Activated T-cell treated with anti-CD3 and anti-CD28 coated beads, Interleukin-2, amount 50 U/mL, for 24 hours (primary cell): ENCODE results near the gene KCNJ6.
"Not testable (repeated sequence)": the region's sequence is repeated elsewhere in the genome, so short reads cannot be mapped to it uniquely, and the experiment has no call there.

Experiments used
- DNase-seq: peaks from one replicate; pipeline ENCODE4 v3.0.0-alpha.2; 2020
- H3K27ac Mint-ChIP-seq: 2 replicates; pipeline ENCODE4 v1.8.0; 2020; ENCODE audit warnings: mild to moderate bottlenecking, mixed read lengths
- H3K27me3 Mint-ChIP-seq: 2 replicates; pipeline ENCODE4 v1.8.0; 2020; ENCODE audit warnings: mixed read lengths
- H3K36me3 Mint-ChIP-seq: 2 replicates; pipeline ENCODE4 v1.8.0; 2020; ENCODE audit warnings: low read depth, mixed read lengths
- H3K4me1 Mint-ChIP-seq: 2 replicates; pipeline ENCODE4 v1.8.0; 2020; ENCODE audit warnings: low read depth, mixed read lengths
- H3K4me3 Mint-ChIP-seq: 2 replicates; pipeline ENCODE4 v1.8.0; 2020; ENCODE audit warnings: mild to moderate bottlenecking, moderate library complexity, mixed read lengths
- H3K9me3 Mint-ChIP-seq: 2 replicates; pipeline ENCODE4 v1.8.0; 2020; ENCODE audit warnings: mixed read lengths

The KCNJ6 gene

DNA sequence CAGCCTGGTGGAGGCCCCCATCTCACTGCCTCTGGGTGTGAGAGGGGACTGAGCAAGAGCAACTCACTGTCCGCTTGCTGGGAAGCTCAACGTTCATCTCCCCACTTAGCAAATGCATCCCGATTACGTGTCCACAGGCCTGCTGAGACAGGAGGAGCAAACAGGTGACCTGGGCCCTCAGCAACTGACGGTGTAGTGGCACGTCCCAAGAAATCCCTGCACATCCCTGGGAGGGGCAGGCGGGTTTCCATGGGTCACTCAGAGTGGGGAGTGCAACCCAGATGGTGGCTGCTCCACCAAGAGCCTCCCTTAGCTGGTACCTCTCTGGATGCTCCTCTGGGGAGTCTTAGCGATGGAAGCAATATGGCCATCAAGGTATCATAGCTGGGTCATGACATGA lies 320.3 kb downstream of the KCNJ6 start:
- H3K9me3 Mint-ChIP-seq, result no peaks in the 10 kb centered on the region

DNA sequence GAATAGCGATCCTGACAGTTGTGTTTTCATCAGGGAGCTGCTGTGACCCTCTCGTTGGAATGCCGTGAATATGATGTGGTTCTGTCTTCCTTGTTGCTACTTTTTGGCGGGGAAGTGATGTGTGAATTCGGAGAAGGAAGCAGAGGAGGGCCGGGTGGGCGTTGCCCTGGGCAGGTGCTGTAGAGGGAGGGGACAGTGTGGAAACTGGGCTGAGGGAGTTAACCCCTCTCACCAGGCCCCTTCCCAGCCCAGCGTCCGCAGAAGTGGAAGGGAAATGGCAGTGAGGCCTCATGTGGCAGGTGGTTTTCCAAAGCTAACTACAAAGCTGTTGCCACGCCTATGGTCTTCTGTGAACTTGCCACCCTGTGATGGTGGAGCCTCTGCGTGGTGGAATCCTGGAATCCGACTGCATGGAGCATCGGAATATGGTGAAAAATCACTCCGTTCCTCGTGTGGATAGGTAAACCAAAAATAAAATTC lies 321.7 kb downstream of the KCNJ6 start:
- Mint-ChIP-seq H3K4me1 (no peaks in the 10 kb centered on the region), H3K27me3 (peaks cover 8% of the 10 kb centered on the region), H3K27ac (no peak overlapping the region), H3K4me3 (no peak overlapping the region), H3K36me3 (no peaks in the 10 kb centered on the region), H3K9me3 (no peaks in the 10 kb centered on the region)
- DNase-seq, result no peak

More for the DNA sequence above, 320.3 kb downstream of the KCNJ6 start:
- Mint-ChIP-seq H3K36me3 (no peaks in the 10 kb centered on the region), H3K4me3 (no peak overlapping the region), H3K27ac (no peak overlapping the region), H3K27me3 (peaks cover 8% of the 10 kb centered on the region), H3K4me1 (no peaks in the 10 kb centered on the region)
- no peak for DNase-seq

DNA sequence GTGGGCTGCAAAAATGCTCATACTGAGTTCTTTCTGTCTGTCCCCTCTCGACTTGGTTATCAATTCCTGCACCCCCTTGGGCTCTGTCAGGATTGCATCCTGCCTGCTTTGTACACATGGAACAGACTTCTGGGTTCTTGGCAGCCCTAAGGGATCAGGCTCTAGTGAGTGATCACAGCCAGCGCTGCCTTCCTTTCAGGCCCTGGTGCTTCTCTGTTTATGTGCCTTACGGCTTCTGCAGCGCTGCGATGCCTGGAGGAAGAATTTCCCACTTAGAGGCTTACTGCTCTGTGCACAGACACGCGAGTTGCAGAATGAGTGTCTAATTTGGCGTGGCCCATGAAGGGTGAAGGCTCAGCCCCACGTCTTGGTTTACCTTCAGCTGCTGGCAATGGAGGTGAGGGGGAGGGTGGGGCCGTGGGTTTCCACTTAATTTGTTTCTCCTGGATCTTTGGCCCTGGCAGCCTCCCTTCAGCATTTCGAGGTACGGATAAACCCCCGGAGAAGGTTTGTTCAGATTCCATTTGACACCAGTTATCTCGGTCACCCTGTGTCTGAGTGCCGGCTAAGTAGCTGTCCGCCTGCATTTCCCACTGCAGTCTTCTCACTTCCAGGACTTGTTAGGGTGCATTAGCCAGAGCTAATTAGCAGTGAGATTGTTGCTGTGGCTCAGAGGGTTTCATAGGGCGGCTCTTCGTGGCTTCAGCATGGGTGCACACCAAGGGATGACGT lies 322.4 kb downstream of the KCNJ6 start:
- H3K36me3 Mint-ChIP-seq, result no peaks in the 10 kb centered on the region
- no peaks in the 10 kb centered on the region for H3K9me3 Mint-ChIP-seq
- H3K27me3 Mint-ChIP-seq, result peaks cover 8% of the 10 kb centered on the region
- H3K4me1 Mint-ChIP-seq, result no peaks in the 10 kb centered on the region
- no peak for DNase-seq
- no peak overlapping the region for H3K4me3 Mint-ChIP-seq
- no peak overlapping the region for H3K27ac Mint-ChIP-seq

DNA sequence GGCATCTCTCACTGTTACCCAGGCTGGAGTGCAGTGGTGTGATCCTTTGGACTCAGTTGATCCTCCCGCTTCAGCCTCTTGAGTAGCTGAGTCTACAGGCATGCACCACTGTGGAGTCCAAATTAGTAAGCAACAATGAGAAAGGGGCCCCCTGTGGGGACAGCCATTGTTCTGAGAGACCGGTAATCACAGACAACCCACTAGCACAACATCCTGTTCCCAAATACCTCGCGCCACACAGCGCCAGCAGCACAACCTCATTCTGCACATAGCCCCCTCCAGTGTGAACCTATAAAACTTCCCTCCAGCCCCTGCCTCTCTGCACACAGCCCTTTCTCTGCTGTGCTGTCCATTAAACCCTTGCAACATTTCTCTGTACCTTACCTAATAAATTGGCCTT lies 323.2 kb downstream of the KCNJ6 start:
- Mint-ChIP-seq H3K4me1 (no peaks in the 10 kb centered on the region), H3K27me3 (peaks cover 1% of the 10 kb centered on the region), H3K4me3 (no peak overlapping the region), H3K9me3 (no peaks in the 10 kb centered on the region), H3K27ac (no peak overlapping the region), H3K36me3 (no peaks in the 10 kb centered on the region)
- no peak for DNase-seq

DNA sequence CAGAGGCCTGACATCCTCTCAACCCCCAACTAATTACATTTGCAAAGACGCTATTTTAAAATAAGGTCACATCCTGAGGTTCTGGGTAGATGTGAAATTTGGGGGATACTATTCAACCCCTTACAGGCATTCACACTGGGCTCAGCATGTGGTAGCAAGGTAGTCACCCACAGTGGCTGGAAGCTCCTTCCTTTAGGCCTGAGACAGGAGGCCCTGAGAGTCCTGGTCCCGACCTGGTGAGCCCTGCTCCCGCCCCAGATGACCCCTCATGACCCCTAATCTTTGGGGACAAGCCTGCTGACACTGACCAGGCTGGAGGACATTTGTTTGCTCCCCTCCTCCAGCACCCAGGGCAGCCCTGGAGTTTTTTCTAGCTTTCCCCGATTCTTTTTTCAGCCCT lies 323.8 kb downstream of the KCNJ6 start:
- no peaks in the 10 kb centered on the region for H3K27me3 Mint-ChIP-seq
- no peak for DNase-seq
- no peaks in the 10 kb centered on the region for H3K36me3 Mint-ChIP-seq
- no peaks in the 10 kb centered on the region for H3K9me3 Mint-ChIP-seq
- no peaks in the 10 kb centered on the region for H3K4me1 Mint-ChIP-seq
- H3K4me3 Mint-ChIP-seq, result no peak overlapping the region
- no peak overlapping the region for H3K27ac Mint-ChIP-seq

DNA sequence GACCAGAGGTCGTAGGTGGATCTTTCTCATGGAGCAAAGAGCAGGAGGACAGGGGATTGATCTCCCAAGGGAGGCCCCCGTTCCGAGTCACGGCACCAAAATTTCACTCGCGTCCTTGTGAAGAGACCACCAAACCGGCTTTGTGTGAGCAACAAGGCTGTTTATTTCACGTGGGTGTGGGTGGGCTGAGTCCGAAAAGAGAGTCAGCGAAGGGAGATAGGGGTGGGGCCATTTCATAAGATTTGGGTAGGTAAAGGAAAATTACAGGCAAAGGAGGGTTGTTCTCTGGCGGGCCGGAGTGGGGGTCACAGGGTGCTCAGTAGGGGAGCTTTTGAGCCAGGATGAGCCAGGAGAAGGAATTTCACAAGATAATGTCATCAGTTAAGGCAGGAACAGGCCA lies 324.3 kb downstream of the KCNJ6 start:
- not testable (repeated sequence) for DNase-seq, H3K4me1 Mint-ChIP-seq, H3K27me3 Mint-ChIP-seq, H3K4me3 Mint-ChIP-seq, H3K9me3 Mint-ChIP-seq, H3K36me3 Mint-ChIP-seq, H3K27ac Mint-ChIP-seq

DNA sequence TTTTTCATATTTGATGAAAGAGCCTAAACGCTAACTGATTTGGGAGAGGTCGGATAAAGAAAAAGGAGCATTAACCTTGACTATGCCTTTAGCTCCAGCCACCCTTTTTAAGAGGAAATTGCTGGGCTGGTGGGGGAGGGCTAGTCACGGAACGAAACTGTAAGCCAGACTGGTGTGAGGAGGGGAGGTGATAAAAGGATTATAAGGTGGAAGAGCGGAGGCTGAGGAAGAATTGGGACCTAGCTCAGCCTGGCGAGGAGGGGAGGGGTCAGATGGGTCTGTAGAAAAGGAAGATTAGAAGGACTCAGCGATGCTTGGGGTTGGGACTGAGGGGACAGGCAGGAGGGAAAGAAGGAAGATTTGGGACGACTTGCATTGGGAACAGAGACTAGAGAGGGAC lies 325.4 kb downstream of the KCNJ6 start:
- H3K4me3 Mint-ChIP-seq, DNase-seq, H3K4me1 Mint-ChIP-seq, H3K36me3 Mint-ChIP-seq, H3K9me3 Mint-ChIP-seq, H3K27ac Mint-ChIP-seq, H3K27me3 Mint-ChIP-seq: not testable (repeated sequence)

DNA sequence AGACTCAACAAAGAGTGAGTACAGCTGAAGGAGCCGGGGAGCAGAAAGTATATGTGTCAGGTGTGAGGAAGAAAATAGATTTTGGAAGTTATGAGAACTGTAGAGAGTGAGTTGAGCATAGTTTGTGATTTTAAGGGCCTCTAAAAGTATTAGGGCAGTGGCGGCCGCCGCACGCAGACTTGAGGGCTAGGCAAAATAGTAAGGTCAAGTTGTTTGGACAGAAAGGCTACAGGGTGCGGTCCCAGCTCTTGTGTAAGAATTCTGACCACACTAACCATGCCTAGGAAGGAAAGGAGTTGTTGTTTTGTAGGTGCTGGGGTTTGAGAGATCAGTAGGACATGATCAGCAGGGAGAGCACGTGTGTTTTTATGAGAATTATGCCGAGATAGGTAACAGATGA lies 327.6 kb downstream of the KCNJ6 start:
- H3K4me3 Mint-ChIP-seq, H3K27ac Mint-ChIP-seq, H3K36me3 Mint-ChIP-seq, H3K9me3 Mint-ChIP-seq, H3K27me3 Mint-ChIP-seq, H3K4me1 Mint-ChIP-seq, DNase-seq: not testable (repeated sequence)

DNA sequence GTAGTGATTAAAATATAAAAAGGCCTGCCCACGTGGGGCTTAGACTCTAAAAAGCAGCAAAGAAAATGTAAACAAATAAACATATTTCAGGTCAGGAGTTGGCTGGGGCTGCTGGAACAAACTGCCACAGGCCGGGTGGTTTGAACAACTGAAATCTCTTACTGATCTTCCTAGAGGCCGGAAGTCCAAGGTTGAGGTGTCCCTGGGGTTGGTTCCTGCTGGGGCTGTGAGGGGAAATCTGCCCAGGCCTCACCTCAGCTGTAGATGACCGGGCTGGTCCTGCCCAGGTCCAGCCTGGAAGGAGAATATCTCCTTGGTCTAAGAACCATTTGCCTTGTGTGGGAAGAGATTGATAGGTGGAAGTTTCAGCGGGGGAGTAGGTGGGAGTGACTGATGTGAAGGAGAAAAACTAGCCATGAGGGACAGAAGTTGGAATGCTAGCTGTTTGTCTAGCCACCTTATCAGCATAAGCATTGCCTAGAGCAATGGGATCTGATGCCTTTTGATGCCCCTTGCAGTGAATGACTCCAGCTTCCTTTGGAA lies 328.6 kb downstream of the KCNJ6 start:
- Mint-ChIP-seq H3K4me1 (peaks cover 2% of the 10 kb centered on the region), H3K9me3 (no peaks in the 10 kb centered on the region), H3K27me3 (peaks cover 5% of the 10 kb centered on the region), H3K36me3 (no peaks in the 10 kb centered on the region), H3K27ac (no peak overlapping the region), H3K4me3 (no peak overlapping the region)
- DNase-seq, result no peak

DNA sequence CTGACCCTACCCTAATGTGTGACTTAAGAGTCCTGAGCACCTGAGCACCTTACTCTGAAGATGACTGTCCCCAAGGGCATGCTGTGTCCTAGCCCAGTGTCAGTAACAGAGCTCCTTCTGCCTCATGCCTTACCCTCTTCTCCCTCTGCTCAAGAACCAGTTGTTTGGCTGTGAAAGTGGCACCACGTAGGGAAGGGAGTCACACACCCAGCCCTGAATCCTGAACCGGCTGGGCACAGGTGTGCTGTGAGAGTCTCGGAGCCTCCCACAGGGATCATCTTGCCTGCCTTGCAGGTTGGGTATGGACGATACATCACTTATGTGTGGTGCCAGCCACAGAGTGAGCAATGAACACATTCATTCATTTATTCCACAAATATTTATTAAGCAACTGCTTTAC lies 329.1 kb downstream of the KCNJ6 start:
- Mint-ChIP-seq H3K27me3 (peaks cover 10% of the 10 kb centered on the region), H3K4me1 (peaks cover 2% of the 10 kb centered on the region), H3K36me3 (no peaks in the 10 kb centered on the region), H3K9me3 (no peaks in the 10 kb centered on the region), H3K27ac (no peak overlapping the region), H3K4me3 (no peak overlapping the region)
- no peak for DNase-seq

DNA sequence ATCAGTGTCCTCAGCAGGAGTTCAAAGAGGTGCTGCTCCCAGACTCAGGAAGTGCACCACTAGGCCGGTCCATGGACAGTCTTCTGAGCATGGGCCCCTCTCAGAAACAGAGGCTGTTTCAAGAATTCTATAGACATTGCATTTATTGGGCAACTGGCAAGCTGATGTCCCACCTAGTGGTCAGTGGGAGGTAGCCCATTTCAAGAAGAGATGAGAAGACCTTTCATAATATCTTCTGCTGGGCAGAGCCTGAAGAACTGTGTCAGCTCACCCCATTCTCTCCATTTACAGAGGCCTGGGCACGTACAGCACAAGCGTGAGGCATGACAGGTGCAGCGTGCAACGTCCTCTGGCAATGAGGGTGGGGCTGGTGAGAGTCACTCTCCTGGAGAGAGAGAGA lies 333.7 kb downstream of the KCNJ6 start:
- Mint-ChIP-seq H3K27me3 (peaks cover 24% of the 10 kb centered on the region), H3K4me3 (no peak overlapping the region), H3K9me3 (peaks cover 18% of the 10 kb centered on the region), H3K36me3 (peaks cover 3% of the 10 kb centered on the region), H3K4me1 (peaks cover 2% of the 10 kb centered on the region), H3K27ac (no peak overlapping the region)
- no peak for DNase-seq

DNA sequence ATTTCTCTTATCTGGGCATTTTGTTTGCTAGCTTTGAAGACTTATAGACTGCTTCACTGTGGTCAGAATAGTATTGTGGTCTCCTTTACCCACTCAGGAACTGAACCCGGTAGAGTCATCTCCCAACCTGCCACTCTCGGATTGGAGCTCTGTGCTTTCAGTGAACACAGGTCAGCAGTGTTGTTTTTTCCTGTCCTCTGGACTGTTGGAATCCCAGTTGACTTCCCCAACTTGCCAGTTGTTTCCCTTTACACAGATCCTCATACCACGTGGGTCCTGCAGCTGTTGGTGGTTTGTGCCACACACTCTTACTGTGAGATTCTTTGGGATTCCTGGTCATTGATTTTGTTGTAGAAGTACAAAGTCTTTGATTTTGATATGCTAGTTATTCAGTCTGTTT lies 335.6 kb downstream of the KCNJ6 start:
- Mint-ChIP-seq H3K36me3 (peaks cover 3% of the 10 kb centered on the region), H3K9me3 (peaks cover 18% of the 10 kb centered on the region), H3K27ac (no peak overlapping the region), H3K27me3 (peaks cover 20% of the 10 kb centered on the region), H3K4me1 (peaks cover 2% of the 10 kb centered on the region), H3K4me3 (no peak overlapping the region)
- no peak for DNase-seq

DNA sequence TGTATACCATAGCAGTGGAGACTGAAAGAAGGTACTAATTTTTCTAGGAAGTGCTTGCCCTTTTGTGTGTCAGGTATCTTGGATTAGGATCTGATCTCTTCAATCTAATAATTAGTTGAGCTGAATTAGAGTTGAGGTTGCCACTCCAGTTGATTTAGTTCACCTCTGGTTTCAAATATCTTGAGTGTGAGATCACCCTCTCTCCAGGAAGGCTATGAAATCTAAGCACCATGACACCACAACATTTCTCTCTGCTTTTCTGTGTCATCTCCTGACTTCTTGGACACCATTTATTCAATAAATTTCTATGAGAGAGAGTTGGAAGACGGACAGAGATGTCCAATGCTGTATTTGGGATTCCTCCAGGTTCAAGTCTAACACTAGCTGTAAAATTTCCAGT lies 336.9 kb downstream of the KCNJ6 start:
- peaks cover 18% of the 10 kb centered on the region for H3K9me3 Mint-ChIP-seq
- H3K36me3 Mint-ChIP-seq, result peaks cover 3% of the 10 kb centered on the region
- no peak for DNase-seq
- peaks cover 2% of the 10 kb centered on the region for H3K4me1 Mint-ChIP-seq
- no peak overlapping the region for H3K4me3 Mint-ChIP-seq
- no peak overlapping the region for H3K27ac Mint-ChIP-seq
- H3K27me3 Mint-ChIP-seq, result peaks cover 20% of the 10 kb centered on the region

DNA sequence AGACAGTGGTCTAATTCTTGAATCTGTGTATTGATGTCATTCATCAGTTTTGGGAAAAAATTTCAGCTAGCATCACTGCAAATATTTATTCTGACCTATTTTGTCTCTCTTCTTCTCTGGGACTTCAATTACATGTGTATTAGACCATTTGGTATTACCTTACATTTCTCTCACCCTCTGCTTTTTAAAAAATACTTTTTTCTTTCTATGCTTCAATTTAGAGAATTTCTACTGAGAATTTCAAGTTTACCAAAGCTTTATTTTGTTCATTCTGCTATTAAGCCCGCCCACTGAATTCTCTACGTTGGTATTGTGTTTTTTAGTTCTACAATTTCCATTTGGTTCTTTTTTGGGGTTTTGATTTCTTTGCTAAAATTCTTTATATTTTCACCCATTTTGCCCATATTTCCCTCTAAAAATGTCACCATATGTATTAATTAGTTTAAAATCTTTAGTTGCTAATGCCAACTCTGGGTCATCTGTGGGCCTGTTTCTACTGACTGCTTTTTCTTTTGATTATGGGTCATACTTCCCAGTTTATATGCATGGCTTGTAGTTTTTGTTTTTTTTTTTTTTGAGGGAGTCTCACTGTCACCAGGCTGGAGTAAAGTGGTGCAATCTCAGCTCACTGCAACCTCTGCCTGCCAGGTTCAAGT lies 337.7 kb downstream of the KCNJ6 start:
- H3K27me3 Mint-ChIP-seq, result peaks cover 20% of the 10 kb centered on the region

DNA sequence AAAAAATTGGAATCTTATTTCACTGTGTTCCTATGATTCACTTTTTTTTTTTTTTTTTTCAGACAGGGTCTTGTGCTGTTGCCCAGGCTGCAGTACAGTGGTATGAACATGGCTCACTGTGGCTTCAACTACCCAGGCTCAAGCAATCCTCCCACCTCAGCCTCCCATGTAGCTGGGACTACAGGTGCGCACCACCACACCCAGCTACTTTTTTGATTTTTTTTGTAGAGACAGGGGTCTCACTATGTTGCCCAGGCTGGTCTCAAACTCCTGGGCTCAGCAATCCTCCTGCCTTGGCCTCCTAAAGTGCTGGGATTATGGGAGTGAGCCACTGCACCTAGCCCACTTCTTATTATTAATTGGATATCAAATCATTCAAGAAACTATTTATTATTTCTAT lies 339.3 kb downstream of the KCNJ6 start:
- DNase-seq, H3K36me3 Mint-ChIP-seq, H3K27ac Mint-ChIP-seq, H3K4me3 Mint-ChIP-seq, H3K4me1 Mint-ChIP-seq: not testable (repeated sequence)
- H3K27me3 Mint-ChIP-seq, result peaks cover 12% of the 10 kb centered on the region
- peaks cover 18% of the 10 kb centered on the region for H3K9me3 Mint-ChIP-seq

More for the DNA sequence above, 337.7 kb downstream of the KCNJ6 start:
- Mint-ChIP-seq H3K4me3 (no peak overlapping the region), H3K4me1 (peaks cover 2% of the 10 kb centered on the region), H3K36me3 (peaks cover 3% of the 10 kb centered on the region), H3K9me3 (peaks cover 18% of the 10 kb centered on the region), H3K27ac (no peak overlapping the region)
- no peak for DNase-seq
